Mesothelial cell of epicardium (in vitro differentiated cells): Measurements from ENCODE around the gene SLC38A7. TPM values are rescaled to one million over a fixed set of nuclear protein-coding genes. Genes with fewer than 3 reads are reported as not detected.

Experiments
- DNase-seq, 2 experiments: peaks; one replicate each; pipeline ENCODE4 v3.0.0; 2021; ENCODE audit warnings: low spot score in 2 of 2; ENCODE audit not compliant: unreplicated experiment in 2 of 2
- H3K27ac Mint-ChIP-seq: 2 replicates; pipeline ENCODE4 v1.8.0; 2021; ENCODE audit warnings: mixed read lengths
- H3K27me3 Mint-ChIP-seq: 2 replicates; pipeline ENCODE4 v1.8.0; 2021; ENCODE audit warnings: low read depth, mixed read lengths
- H3K36me3 Mint-ChIP-seq: 2 replicates; pipeline ENCODE4 v1.8.0; 2021; ENCODE audit warnings: mixed read lengths
- H3K4me1 Mint-ChIP-seq: 2 replicates; pipeline ENCODE4 v1.8.0; 2021; ENCODE audit warnings: mixed read lengths
- H3K4me3 Mint-ChIP-seq: 2 replicates; pipeline ENCODE4 v1.8.0; 2021; ENCODE audit warnings: mild to moderate bottlenecking, moderate library complexity, mixed read lengths
- H3K9me3 Mint-ChIP-seq: 2 replicates; pipeline ENCODE4 v1.8.0; 2021; ENCODE audit warnings: mixed read lengths
- CTCF ChIP-seq: fragments of 200-600 bp; sonication (generic); IDR thresholded peaks from one replicate; pipeline ENCODE4 v1.5.0; 2021; ENCODE audit warnings: antibody characterized with exemption; ENCODE audit not compliant: unreplicated experiment
- total RNA-seq: library from RNA; stranded (reverse); gene quantifications from 3 replicates; pipeline ENCODE4 v1.2.1, GENCODE V29; 2021

SLC38A7 gene
- total RNA-seq, 1 donor from 2014 or later = 33.0 TPM

DNA sequence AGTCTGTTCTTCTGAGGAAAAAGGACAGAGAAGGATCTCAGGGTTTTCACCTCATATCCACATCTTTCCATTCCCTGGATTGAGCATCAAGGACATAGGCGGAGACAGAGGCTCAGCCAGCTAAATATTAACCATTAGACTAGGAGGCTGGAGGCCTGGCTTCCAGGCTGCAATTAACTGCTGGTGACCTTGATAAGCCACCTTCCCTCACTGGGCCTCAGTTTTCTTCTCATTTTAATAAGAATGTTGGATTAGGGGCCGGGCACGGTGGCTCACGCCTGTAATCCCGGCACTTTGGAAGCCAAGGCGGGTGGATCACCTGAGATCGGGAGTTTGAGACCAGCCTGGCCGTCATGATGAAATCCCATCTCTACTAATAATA lies 29.4 kb downstream of the SLC38A7 start:
- no peaks in the 10 kb centered on the region for H3K9me3 Mint-ChIP-seq
- no peaks in the 10 kb centered on the region for H3K36me3 Mint-ChIP-seq
- no peak for DNase-seq
- no peaks in the 10 kb centered on the region for H3K27me3 Mint-ChIP-seq
- no peak overlapping the region for H3K4me3 Mint-ChIP-seq
- H3K27ac Mint-ChIP-seq = no peak overlapping the region
- H3K4me1 Mint-ChIP-seq = no peaks in the 10 kb centered on the region
- no peak for TF ChIP-seq CTCF

DNA sequence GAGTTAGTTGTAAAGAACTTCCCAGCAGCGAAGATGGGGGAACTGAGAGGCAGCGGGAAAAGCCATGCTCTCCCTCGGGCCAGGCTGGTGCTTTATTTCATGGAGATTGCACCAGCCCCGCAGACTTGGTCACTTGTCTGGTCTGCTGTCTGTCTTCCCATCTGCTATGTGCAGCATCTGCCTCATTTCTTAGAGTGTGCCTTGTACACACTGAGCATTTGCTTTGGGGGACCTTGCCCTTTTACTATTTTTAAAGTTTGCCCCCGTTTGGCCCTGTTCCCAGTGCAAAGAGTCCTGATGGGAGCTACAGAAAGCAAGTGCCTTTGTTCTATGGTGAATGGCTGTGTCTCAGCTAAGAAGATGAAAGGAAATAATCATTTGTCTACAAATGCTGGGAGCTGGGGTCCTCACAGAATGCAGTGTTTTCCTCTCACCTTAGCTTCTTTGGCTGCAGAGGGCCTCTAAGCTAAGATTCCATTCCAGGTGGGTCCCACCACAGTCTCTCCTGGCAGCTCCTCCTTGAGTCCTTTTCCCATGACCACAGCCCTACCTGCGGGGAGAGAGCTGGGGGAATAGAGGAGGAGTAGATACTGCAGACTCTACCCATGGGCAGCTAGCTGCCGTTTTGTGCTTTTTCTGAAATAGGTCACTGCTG lies 29.9 kb downstream of the SLC38A7 start:
- no peaks in the 10 kb centered on the region for H3K9me3 Mint-ChIP-seq
- H3K27me3 Mint-ChIP-seq = no peaks in the 10 kb centered on the region
- no peaks in the 10 kb centered on the region for H3K4me1 Mint-ChIP-seq
- H3K4me3 Mint-ChIP-seq = no peak overlapping the region
- H3K27ac Mint-ChIP-seq = no peak overlapping the region
- no peaks in the 10 kb centered on the region for H3K36me3 Mint-ChIP-seq
- TF ChIP-seq CTCF = no peak
- no peak for DNase-seq

DNA sequence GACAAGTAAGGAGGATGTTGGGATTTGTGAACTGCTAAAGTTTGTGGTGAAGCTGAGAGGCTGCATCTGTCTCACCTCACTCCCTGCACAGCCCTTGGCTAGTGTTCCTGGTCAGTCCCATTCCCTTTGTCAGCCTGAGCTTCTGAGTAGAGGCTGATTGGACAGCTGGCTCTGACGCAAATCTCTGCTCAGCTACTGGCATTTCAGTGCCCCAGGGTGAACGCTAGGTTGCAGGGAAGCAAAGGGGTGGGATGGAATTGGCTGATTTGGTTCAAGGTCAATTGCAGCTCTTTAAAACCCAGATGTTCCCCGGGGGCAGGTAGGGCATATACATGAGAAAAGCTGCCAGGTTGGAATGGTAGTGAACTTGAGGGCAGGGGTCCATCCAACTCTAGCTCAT lies 31.8 kb downstream of the SLC38A7 start:
- no peaks in the 10 kb centered on the region for H3K36me3 Mint-ChIP-seq
- no peak for DNase-seq
- no peak for TF ChIP-seq CTCF
- no peak overlapping the region for H3K4me3 Mint-ChIP-seq
- H3K27ac Mint-ChIP-seq = no peak overlapping the region
- no peaks in the 10 kb centered on the region for H3K27me3 Mint-ChIP-seq
- H3K4me1 Mint-ChIP-seq = no peaks in the 10 kb centered on the region
- no peaks in the 10 kb centered on the region for H3K9me3 Mint-ChIP-seq

- no peak for TF ChIP-seq CTCF
- Mint-ChIP-seq H3K4me1 (no peaks in the 10 kb centered on the region), H3K27ac (no peak overlapping the region), H3K4me3 (no peak overlapping the region), H3K36me3 (no peaks in the 10 kb centered on the region), H3K9me3 (no peaks in the 10 kb centered on the region), H3K27me3 (no peaks in the 10 kb centered on the region)
- DNase-seq = no peak
Observed at GRCh38 chr16:58651965-58652348, 32.6 kb downstream of the SLC38A7 start.

- no peak for DNase-seq
- H3K27ac Mint-ChIP-seq = no peak overlapping the region
- H3K4me1 Mint-ChIP-seq = no peaks in the 10 kb centered on the region
- H3K36me3 Mint-ChIP-seq = no peaks in the 10 kb centered on the region
- H3K27me3 Mint-ChIP-seq = no peaks in the 10 kb centered on the region
- H3K9me3 Mint-ChIP-seq = no peaks in the 10 kb centered on the region
- H3K4me3 Mint-ChIP-seq = no peak overlapping the region
- TF ChIP-seq CTCF = no peak
Observed at GRCh38 chr16:58649707-58650106, 34.9 kb downstream of the SLC38A7 start.

GRCh38 chr16:58647107-58647506 lies 37.5 kb downstream of the SLC38A7 start:
- H3K27ac Mint-ChIP-seq = no peak overlapping the region

More at GRCh38 chr16:58647107-58647506, 37.5 kb downstream of the SLC38A7 start:
- no peaks in the 10 kb centered on the region for H3K27me3 Mint-ChIP-seq
- DNase-seq = no peak
- H3K36me3 Mint-ChIP-seq = no peaks in the 10 kb centered on the region
- H3K4me1 Mint-ChIP-seq = no peaks in the 10 kb centered on the region
- no peaks in the 10 kb centered on the region for H3K9me3 Mint-ChIP-seq
- H3K4me3 Mint-ChIP-seq = no peak overlapping the region
- no peak for TF ChIP-seq CTCF
